Loucy (cell line): ENCODE results near the gene DIRAS1.
"Not testable (repeated sequence)": the region's sequence is repeated elsewhere in the genome, so short reads cannot be mapped to it uniquely, and the experiment has no call there.

Experiments
- H2AFZ ChIP-seq: fragments of 200-600 bp; sonication (generic); 2 replicates; pipeline ENCODE4 v1.6.0; 2016; ENCODE audit warnings: antibody characterized with exemption, mild to moderate bottlenecking, low read length, moderate library complexity
- H3F3A ChIP-seq: fragments of 200-600 bp; 2 replicates; pipeline ENCODE4 v1.6.0; 2016; ENCODE audit warnings: antibody characterized with exemption, low read depth, mild to moderate bottlenecking
- H3K27me3 ChIP-seq: fragments of 200-600 bp; sonication (generic); 2 replicates; pipeline ENCODE4 v1.6.1; 2014; ENCODE audit warnings: low read length, mild to moderate bottlenecking; ENCODE audit not compliant: insufficient read depth, poor library complexity, severe bottlenecking
- H3K36me3 ChIP-seq: fragments of 200-600 bp; sonication (generic); 2 replicates; pipeline ENCODE4 v1.6.1; 2016; ENCODE audit warnings: low read length; ENCODE audit not compliant: insufficient read depth
- H3K4me1 ChIP-seq: fragments of 200-600 bp; sonication (generic); 2 replicates; pipeline ENCODE4 v1.5.1; 2014; ENCODE audit warnings: low read length, mild to moderate bottlenecking; ENCODE audit not compliant: insufficient read depth, poor library complexity, severe bottlenecking
- H3K4me2 ChIP-seq: fragments of 200-600 bp; sonication (generic); 2 replicates; pipeline ENCODE4 v1.6.0; 2014; ENCODE audit warnings: antibody characterized with exemption, low read length, low read depth, mild to moderate bottlenecking; ENCODE audit not compliant: poor library complexity, severe bottlenecking
- H3K4me3 ChIP-seq: fragments of 200-600 bp; sonication (generic); 2 replicates; pipeline ENCODE4 v1.5.1; 2014; ENCODE audit warnings: low read length, mild to moderate bottlenecking, mixed read lengths; ENCODE audit not compliant: poor library complexity, severe bottlenecking
- H3K79me2 ChIP-seq: fragments of 200-600 bp; sonication (generic); 2 replicates; pipeline ENCODE4 v1.6.1; 2014; ENCODE audit warnings: low read length; ENCODE audit not compliant: insufficient read depth
- H3K9ac ChIP-seq: fragments of 200-600 bp; sonication (generic); 2 replicates; pipeline ENCODE4 v1.6.0; 2014; ENCODE audit warnings: mild to moderate bottlenecking, low read depth, low read length, moderate library complexity; ENCODE audit not compliant: poor library complexity, severe bottlenecking
- H3K9me2 ChIP-seq: fragments of 200-600 bp; sonication (generic); replicated peaks from 2 replicates; pipeline ENCODE4 v1.6.1; 2016; ENCODE audit warnings: low read depth, low read length, mixed read lengths
- H3K9me3 ChIP-seq: fragments of 200-600 bp; sonication (generic); 2 replicates; pipeline ENCODE4 v1.6.1; 2014; ENCODE audit warnings: mild to moderate bottlenecking, antibody characterized with exemption, low read length, low read depth; ENCODE audit not compliant: insufficient read depth
- H4K20me1 ChIP-seq: fragments of 200-600 bp; sonication (generic); 2 replicates; pipeline ENCODE4 v1.6.0; 2014; ENCODE audit warnings: antibody characterized with exemption, low read length, mild to moderate bottlenecking; ENCODE audit not compliant: insufficient read depth, poor library complexity, severe bottlenecking
- EZH2phosphoT487 ChIP-seq: fragments of 200-600 bp; IDR thresholded peaks from 2 replicates; pipeline ENCODE4 v1.6.1; 2018; ENCODE audit warnings: antibody characterized with exemption, mild to moderate bottlenecking, moderate library complexity, borderline replicate concordance
- TF ChIP-seq, protein P1 (sequence below): fragments of 200-600 bp; sonication (generic); conservative IDR thresholded peaks from 2 replicates; pipeline ENCODE4 v1.5.1; 2014; ENCODE audit warnings: mild to moderate bottlenecking, antibody characterized with exemption, low read length

The DIRAS1 gene

DNA sequence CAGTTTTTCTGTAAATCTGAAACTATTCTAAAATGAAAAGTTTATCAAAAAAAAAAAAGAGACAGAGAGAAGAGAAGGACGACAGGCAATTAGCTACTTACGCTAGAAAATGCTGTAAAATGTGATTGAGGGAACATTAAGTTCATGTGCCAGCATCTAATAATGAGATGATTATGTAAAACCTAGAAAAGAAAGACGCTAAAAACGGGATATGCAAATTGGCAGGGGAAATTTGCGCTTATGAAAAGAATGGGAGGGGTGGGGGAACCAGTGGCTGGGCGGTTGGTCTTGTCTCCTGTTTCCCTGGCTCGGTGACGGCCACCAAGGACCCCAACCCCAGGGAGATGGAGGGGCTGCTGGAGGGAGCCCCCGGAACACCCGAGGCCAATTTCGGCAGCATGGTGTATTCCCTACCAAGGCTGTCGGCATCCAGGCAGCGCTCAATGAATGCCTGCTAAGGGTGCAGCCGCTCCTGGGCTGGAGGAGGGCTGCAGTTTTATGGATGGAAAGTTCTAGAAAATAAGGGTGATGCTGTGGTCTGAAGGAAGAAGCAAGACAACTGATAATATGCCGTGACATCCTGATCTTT lies 52.9 kb downstream of the DIRAS1 start:
- Histone ChIP-seq H3K4me2 (no peak overlapping the region), H3K36me3 (no peaks in the 10 kb centered on the region), H3K9me3 (no peaks in the 10 kb centered on the region), H3K4me1 (no peaks in the 10 kb centered on the region), H3K9ac (no peak overlapping the region), H3K9me2 (no peaks in the 10 kb centered on the region), H2AFZ (no peak overlapping the region), H3K4me3 (no peak overlapping the region), H4K20me1 (no peaks in the 10 kb centered on the region), H3F3A (no peaks in the 10 kb centered on the region), H3K79me2 (no peaks in the 10 kb centered on the region), H3K27me3 (no peaks in the 10 kb centered on the region)
- TF ChIP-seq, protein P1, sequence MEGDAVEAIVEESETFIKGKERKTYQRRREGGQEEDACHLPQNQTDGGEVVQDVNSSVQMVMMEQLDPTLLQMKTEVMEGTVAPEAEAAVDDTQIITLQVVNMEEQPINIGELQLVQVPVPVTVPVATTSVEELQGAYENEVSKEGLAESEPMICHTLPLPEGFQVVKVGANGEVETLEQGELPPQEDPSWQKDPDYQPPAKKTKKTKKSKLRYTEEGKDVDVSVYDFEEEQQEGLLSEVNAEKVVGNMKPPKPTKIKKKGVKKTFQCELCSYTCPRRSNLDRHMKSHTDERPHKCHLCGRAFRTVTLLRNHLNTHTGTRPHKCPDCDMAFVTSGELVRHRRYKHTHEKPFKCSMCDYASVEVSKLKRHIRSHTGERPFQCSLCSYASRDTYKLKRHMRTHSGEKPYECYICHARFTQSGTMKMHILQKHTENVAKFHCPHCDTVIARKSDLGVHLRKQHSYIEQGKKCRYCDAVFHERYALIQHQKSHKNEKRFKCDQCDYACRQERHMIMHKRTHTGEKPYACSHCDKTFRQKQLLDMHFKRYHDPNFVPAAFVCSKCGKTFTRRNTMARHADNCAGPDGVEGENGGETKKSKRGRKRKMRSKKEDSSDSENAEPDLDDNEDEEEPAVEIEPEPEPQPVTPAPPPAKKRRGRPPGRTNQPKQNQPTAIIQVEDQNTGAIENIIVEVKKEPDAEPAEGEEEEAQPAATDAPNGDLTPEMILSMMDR = no peak
- no peak for TF ChIP-seq EZH2phosphoT487

DNA sequence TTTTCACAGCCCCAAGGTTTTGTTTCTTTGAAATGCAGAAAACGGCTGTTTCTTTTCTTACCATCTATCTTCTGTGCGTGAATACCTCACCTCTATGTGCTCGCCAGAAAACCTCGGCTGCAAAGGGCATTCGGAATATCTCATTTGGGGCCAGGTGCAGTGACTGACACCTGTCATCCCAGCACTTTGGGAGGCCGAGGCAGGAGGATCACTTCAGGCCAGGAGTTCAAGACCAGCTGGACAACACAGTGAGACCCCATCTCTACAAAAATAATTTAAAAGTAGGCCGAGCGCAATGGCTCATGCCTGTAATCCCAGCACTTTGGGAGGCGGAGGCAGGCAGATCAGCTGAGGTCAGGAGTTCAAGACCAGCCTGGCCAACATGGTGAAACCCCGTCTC lies 53.8 kb downstream of the DIRAS1 start:
- H3K9ac ChIP-seq, H3K27me3 ChIP-seq, H3F3A ChIP-seq, H3K4me2 ChIP-seq, H3K4me3 ChIP-seq, H2AFZ ChIP-seq, H4K20me1 ChIP-seq, H3K4me1 ChIP-seq, H3K36me3 ChIP-seq, H3K9me3 ChIP-seq, H3K9me2 ChIP-seq, H3K79me2 ChIP-seq: not testable (repeated sequence)

DNA sequence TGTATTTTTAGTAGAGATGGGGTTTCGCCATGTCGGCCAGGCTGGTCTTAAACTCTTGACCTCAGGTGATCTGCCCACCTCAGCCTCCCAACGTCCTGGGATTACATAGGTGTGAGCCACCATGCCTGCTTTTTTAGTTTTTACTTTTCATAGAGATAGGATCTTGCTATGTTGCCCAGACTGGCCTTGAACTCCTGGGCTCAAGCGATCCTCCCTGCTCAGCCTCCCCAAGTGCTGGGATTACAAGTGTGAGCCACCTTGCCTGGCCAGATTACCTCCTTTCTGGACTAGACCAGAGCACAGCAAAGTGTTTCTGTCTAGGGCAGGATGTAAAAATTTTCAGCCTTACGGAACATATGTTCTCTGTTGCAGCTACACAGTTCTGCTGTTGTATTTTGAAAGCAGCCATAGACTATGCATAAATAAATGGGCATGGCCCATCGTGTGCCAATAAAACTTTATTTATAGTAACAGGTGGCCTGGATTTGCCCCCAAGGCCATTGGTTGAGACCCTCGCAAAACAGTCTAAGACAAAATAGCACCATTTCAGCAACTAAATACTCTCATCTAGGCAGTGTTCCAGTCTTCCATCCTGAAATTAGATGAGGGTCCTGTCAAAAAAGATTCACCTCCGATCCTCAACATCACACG lies 54.7 kb downstream of the DIRAS1 start:
- no peaks in the 10 kb centered on the region for H4K20me1 ChIP-seq
- no peaks in the 10 kb centered on the region for H3K4me1 ChIP-seq
- no peaks in the 10 kb centered on the region for H3K79me2 ChIP-seq
- no peak overlapping the region for H2AFZ ChIP-seq
- no peak overlapping the region for H3K9ac ChIP-seq
- H3K4me2 ChIP-seq = no peak overlapping the region
- H3F3A ChIP-seq = no peaks in the 10 kb centered on the region
- no peaks in the 10 kb centered on the region; the same call in 1 of the 2 replicates for H3K9me3 ChIP-seq
- H3K27me3 ChIP-seq = no peaks in the 10 kb centered on the region
- H3K9me2 ChIP-seq = no peaks in the 10 kb centered on the region
- no peak overlapping the region for H3K4me3 ChIP-seq
- TF ChIP-seq, protein P1 = no peak
- no peaks in the 10 kb centered on the region for H3K36me3 ChIP-seq

DNA sequence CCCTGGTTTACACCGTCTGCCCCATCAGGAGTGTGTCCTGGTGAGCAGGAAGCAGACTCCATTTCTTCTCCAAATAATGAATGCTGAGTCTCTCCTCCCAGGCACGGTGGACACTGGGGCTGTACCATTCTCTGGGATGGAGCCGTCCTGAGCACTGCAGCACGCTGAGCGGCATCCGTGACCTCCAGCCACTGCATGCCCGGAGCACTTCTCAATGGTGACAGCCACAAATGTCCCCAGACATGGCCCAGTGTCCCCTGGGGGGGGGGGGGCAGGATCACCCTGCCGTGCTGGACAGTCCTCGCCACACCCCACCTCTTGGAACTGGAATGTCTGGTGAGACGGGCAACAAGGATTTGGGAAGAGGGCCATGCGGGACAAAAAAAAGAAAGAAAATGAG lies 56.1 kb downstream of the DIRAS1 start:
- Histone ChIP-seq H4K20me1 (no peaks in the 10 kb centered on the region), H2AFZ (no peak overlapping the region), H3K4me3 (no peak overlapping the region), H3K4me1 (no peaks in the 10 kb centered on the region), H3K36me3 (no peaks in the 10 kb centered on the region), H3K27me3 (no peaks in the 10 kb centered on the region), H3K79me2 (no peaks in the 10 kb centered on the region), H3F3A (no peaks in the 10 kb centered on the region), H3K9me3 (no peaks in the 10 kb centered on the region; the same call in 1 of the 2 replicates), H3K9ac (no peak overlapping the region), H3K9me2 (no peaks in the 10 kb centered on the region), H3K4me2 (no peak overlapping the region)
- no peak for TF ChIP-seq EZH2phosphoT487
- TF ChIP-seq, protein P1 = no peak
